OCI-M2 (cell line): ENCODE data around the gene PGAP3.

ENCODE experiments used
- DNase-seq: peaks from one replicate; lab custom pipeline; 2025; ENCODE audit not compliant: unreplicated experiment; lab: John Stamatoyannopoulos, UW

The PGAP3 gene

DNA sequence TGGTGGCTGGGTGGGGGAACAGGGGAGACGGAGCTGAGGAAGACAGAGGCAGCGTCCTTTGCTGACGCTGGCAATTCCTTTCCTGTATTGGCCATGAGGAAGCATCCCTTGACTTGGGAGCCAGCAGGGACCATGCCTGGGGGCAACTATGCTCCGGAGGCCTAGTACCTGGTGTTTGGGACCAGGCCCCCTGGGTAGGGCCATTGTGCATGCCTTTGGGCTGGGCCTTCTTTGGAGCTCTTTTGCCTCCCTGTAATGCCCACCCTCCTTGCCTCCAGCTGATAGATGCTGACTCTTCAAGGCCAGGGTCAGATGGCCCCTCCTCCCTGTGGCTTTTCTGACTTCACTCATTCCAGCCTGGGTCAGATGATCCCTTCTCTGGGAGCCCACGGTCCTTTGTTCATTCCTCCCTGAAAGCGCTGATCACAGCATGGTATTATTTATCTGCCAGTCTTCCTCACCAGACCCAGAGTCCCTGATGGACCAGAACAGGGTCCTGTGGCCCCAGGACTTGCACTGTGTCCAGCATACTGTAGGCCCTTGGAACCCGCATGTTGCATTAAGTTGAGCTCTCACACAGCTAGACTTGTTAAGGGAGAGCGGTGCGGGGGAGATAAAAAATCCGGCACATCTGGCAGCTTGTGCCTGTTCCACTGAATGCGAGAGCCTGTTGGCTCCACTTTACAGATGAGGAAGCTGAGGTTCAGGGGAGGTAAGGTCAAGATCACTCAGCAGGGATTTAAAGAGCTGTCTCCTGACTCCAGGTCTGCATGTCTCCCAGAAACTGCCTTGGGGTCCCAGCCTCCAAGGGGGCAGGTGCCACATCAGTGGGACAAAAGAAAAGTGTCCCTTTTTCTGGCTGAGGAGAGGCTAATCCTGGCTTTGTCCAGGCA, 48.0 kb downstream of the PGAP3 start:
- DNase-seq, result no peak

DNA sequence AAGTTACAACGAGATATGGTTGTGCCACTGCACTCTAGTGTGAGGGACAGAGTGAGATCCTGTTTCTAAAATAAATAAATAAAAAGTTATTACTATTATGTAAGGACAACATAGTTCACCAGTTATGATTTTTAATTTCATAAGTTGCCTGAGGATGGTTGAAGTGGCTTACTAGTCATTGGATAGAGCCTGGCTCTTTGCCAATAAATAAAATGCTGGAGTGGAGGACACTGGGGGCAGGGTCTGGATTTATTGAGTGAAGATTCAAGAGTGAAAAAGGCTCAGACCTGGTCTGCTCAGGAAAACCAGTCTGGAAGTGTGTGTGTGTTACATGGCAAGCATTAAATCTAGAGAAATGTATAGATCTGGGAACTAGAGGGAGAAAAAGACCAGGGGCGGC, 48.8 kb downstream of the PGAP3 start:
- no peak for DNase-seq

DNA sequence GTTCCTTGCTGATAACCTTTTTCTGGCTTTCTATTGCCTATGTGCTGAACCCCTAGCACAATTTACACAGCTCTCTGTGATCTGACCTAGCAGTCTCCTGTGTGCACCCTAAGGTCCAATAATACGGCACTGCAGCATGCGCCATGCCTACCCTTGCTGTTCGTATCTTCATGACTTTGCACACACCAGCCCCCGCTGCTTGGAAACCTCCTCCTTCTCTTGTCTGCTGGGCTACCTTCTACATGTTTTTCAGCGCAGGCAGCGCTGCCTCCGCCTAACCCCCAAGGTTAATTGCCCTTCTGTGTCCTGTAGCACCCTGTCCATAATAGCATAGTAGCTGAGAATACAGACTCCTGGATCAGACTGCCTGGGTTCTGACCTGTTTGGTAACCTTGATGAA, 49.5 kb downstream of the PGAP3 start:
- no peak for DNase-seq

DNA sequence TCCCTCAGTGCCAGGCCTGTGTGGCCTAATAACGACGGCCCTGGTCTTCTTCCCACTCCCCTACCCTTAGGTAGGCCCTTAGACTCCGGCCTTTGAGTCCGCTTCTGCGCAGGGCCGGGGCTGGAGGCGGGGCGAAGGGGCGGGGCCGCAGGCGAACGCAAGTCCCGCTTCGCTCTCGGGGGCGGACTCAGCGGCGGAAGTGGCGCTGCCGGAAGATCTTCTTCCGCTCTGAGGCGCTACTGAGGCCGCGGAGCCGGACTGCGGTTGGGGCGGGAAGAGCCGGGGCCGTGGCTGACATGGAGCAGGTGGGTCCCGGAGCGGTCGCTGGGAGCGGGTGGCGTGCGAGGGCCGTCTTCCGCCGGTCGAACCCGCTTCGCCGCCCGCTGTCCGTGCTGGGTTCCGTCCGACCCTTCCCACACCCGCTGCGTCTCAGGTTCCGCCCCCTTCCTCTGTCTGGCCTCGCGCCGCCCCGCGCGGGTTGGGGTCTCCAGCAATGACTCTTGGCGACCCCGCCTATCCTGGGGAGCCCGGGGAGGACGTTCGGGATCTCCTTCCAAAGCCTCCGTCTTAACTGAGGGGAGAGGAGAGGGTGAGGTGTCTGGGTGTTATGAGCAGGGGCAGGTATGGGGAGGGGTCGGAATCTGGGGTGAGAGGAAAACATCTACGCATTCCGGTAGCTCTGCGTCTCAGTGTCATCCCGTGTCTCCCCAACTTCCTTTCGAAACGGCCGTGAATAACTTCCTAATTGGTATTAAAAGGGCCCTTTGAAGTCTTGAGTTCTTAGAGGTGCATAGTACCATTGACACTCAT, 50.7 kb downstream of the PGAP3 start, which contains the start of gene STARD3:
TSS of gene STARD3 (plus strand) at position 218 of the 810 bp plus-strand sequence. CDS start 16,388 bp downstream, outside the sequence.
- no peak for DNase-seq

DNA sequence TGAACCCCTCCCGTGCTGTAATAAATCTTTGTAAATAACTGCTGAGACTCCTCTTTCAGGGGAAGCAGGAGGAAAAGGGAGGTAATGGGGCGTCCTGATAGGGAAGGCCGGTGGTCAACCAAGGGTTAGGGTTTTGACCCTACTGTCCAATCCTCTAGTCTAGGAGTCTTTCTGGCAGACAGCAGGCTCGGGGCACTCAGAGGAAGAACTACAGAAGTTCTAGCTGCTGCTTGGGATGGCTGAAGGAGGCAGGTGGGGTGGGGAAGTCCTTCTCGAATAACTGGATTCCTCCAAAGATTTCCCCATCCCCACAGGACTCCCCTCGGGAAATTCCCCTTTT, 51.3 kb downstream of the PGAP3 start:
- DNase-seq, result no peak

DNA sequence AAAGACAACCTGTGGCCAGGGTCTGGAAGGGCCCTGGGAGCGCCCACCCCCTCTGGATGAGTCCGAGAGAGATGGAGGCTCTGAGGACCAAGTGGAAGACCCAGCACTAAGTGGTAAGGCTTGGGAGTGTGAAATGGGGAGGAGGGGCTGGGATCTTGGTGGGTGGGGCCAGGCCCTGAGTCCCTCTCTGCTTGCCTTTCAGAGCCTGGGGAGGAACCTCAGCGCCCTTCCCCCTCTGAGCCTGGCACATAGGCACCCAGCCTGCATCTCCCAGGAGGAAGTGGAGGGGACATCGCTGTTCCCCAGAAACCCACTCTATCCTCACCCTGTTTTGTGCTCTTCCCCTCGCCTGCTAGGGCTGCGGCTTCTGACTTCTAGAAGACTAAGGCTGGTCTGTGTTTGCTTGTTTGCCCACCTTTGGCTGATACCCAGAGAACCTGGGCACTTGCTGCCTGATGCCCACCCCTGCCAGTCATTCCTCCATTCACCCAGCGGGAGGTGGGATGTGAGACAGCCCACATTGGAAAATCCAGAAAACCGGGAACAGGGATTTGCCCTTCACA, 52.2 kb downstream of the PGAP3 start:
- no peak for DNase-seq

DNA sequence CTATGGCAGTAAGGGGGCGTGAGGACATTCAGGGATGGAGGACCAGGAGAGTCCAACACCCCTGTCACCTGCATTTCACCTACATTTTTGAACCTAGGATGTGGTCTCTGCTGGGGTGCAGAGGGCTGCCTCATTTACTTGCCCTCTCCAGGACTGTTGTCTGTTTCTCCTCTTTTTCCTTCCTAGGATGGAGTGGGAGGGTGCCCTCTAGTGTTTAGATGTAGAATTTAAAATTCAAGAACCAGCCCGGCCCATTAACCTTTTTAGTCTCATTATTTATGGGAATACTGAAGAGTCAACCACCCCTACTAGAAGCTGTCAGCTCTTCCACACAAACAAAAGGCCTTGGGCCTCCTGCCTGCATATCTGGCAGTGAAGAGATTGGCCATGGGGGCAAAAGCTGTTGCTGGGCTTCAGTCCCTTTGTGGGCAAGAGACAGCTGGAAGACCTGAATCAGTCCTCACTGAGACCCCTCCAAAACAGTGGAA, 53.4 kb downstream of the PGAP3 start:
- no peak for DNase-seq

DNA sequence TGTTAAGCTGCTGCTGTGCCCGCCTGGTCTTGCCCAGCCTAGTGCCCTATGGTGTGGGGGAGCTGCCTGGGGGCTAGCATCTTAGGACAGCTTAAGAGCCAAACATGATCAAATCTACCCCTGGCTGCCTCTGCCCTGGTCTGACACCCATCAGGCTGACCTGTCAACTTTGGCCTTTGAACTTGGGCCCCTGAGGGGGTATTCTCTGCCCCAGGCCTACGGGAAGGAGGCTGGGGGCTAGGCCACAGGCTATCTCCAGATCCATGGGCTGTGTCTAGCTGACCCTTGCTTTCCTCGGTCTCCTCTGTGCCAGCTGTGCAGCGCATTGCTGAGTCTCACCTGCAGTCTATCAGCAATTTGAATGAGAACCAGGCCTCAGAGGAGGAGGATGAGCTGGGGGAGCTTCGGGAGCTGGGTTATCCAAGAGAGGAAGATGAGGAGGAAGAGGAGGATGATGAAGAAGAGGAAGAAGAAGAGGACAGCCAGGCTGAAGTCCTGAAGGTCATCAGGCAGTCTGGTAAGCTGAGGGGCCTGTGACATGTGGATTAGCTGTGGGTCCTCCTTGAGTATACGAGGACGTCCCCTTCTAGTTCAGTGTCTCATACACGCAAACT, 54.2 kb downstream of the PGAP3 start:
- no peak for DNase-seq

DNA sequence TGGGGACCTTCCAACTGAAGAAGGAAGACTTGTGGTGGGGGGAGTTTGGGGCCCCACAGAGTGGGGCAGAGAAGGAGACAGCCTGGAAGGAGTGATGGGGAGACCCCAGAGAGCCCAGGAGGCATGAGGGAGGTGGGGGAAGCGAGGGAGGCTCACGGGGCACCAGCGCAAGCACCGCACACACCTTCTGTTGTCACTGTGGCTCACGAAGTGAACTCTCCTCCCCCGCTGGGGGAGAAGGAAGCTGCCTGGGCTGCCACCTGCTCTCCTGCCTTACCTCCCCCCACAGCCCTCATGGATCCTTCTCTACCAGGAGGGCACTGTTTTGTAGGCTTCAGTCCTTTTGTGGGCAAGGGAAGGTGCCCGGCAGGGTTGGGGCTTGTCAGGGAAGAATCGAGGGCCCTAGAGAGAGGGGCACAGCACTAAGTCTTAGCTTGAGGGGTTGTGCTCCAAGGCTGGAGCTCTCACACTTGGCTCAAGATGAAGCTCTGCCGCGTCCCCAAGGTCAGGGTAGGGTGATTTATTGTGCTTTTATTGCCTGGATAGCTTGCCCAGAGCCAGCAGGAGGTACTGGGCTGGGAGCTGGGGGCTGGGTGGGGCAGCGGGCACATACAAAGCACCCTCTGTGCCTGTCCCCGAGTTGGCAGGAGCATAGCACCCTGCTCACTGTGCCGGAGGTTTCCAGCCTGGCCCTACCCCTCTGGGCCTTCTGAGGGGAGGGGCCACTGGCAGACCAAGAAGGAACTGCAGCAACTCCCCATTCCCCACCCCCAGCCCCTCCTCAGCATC, 55.5 kb downstream of the PGAP3 start:
- DNase-seq, result no peak

DNA sequence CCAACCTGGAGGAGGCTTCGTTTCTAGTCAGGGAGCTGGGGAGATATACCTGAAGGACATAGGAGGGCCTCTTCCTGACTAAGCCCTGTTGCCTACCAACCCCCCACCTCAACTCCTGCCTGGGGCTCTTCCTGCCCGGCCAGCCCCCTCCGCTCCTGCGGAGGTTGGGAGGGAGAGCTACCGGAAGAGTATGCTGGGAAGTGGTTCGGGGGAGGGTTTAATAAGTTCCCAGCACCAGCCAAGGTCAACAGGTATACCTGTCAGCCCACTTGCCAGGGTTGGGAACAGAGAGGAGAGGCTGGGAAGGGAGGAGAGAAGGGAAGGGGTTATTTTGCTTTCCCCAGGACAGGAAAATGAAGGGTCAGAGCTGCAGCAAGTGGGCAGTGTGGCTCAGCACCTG, 56.5 kb downstream of the PGAP3 start:
- no peak for DNase-seq

DNA sequence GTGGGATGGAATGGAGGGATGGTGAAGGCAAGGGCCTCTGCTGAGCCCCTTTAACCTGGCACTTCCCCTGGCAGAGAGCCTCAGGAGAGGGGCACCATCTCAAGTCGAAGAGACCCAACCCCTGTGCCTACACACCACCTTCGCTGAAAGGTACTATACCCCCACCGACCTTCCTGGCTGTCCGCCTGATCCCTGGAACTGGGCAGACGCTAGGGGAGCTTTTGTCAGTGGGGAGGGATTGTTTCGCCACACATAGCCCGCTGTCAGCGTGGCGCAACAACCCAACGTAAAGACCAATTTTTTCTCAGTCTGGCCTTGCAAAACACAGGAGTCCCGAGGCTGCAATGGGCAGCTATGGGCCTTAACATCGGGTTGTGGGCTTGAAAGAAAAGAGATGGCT, 58.0 kb downstream of the PGAP3 start:
- no peak for DNase-seq

DNA sequence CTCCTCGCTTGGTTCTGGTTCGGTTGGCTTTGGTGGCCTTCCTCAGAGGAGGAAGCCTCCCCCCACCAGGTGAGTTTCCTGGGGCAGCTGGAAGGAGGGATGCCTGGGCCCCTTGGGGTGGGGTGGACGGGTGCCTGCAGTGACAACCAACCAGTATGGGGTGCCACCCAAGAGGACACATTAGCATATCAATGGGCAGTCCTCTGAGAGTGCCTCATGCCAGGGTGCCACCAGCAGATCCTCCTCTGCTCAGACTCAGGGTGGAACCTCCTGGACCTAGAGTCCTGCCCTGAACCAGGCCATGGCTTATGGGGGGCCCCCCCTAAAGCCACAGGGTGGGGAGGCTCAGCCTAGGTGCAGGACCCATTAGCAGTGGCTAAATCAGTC, 58.4 kb downstream of the PGAP3 start:
- DNase-seq, result no peak

DNA sequence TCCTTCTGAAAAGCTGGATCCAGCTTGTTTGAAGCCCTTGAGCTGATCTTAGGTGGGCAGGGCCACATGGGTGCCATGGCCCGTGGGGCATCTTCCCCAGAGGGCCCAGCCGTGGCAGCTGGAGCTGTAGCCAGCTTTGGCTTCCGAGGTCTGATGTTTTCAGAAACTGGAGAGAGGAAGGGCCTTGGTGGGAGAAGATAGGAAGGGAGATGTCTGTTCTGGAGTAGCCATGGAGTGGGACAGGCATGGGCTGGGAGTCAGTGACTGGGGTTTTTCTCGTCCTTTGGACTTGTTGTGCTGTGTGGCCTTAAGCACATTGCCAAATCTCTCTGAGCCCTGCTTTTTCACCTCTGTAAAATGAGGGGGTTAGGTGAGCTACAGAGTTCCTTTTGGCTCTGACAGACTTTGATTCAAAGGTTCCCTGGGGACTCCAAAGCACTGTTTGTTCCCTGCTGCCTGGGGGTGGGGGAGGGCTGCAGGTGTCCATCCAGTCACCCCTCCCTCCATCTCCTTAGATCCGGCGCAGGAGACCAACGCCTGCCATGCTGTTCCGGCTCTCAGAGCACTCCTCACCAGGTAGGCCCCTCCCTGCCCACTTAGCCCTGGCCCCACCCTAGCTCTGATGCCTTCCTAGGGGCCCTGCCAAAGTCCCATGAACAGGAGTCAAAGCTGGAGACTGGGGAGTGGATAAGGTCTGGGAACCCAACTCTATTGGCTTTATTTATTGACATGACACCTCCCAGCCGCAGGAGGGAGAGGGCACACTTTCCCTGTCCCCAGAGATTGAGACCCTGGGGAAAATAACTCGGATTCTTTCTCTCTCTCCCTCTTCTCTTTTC, 59.0 kb downstream of the PGAP3 start:
- no peak for DNase-seq

DNA sequence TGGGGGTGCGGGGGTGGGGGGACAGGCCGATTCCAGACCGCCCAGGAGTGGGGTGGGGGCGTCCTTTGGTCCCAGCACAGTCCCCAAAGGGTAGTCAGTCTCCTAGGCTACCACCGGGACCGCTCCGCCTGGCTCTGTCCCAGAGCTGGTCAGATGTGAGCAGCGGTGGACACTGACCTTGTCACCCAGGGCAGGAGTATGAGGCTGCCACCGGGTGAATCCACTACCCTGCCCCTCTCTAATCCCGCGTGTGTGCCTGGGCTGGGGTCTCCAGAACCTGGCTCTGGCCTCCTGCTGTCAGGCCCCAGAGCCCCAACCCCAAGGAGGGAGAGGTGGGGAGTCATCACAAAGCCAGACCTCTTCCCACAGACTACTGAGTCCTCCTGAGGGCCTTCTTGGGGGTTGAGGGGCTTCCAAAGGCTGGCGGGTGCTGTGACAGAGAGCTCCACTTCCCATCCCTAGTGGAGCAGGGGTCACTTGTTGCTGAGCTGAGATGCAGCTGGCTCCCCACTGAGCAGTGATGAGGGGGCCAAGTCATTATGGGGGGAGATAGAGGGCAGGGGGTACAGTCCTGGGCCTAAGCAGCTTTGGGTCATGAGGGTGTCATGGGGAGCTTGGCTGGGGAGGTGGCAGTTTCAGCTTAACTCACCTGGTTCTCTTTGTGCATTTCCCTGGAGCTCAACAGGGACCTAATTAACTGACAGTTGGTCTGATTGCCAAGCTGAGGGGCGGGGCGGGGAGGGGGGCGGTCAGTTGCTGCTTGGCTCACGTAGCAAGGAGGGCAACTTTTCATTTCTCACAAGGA, 59.9 kb downstream of the PGAP3 start:
- DNase-seq, result no peak

DNA sequence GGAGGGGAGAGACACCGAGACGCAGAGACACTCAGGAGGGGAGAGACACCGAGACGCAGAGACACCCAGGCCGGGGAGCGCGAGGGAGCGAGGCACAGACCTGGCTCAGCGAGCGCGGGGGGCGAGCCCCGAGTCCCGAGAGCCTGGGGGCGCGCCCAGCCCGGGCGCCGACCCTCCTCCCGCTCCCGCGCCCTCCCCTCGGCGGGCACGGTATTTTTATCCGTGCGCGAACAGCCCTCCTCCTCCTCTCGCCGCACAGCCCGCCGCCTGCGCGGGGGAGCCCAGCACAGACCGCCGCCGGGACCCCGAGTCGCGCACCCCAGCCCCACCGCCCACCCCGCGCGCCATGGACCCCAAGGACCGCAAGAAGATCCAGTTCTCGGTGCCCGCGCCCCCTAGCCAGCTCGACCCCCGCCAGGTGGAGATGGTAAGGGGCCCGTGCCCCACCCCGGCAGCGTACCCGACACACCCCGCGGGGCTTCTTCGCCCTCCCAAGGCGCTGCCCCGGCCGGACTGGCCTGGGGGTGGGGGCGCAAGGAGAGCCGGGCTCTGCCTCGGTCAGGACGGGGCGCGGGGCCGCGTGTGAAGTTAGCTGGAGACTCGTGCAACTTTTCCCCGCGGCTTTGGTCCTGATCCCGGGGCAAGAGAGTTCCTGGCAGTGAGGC, 60.7 kb downstream of the PGAP3 start:
- DNase-seq, result no peak

DNA sequence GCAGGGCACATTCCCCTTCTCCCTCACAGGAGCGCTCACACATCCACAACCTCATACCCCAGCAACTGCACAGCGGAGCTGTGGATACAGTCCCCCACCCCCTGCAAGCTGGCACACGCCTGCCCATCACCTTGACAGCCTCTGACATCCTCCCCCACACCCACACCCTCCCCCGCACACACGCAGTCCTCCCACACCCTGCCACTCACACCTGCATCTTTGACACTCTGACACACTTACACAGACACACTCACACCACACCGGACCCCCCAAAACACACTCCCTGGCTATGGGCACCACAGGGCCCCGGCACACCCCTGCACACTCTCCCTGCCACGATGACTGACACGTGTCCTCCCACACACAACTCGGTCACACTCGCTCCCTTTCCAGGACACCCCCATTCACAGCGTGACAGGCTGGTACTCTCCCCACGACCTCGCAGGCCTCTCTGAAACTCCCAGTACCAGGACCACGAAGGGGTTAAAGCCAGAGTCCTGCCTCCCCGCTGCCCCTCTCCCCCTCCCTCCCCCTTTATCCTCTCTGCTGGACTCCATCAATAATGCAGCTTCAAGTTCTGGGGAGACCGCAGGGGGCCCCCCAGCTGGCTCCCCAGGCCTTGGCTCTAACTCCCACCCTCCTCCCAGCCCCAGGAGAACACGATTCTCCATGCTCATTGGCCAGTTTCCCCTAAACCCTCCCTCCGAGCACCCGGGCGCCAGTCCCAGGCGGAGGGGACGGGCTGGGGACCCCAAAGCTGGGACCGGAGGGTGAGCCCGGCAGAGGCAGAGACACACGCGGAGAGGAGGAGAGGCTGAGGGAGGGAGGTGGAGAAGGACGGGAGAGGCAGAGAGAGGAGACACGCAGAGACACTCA, 61.4 kb downstream of the PGAP3 start, which contains the start of gene PPP1R1B:
TSS of gene PPP1R1B (plus strand) at position 782 of the 876 bp plus-strand sequence. CDS start 441 bp downstream, outside the sequence.
- no peak for DNase-seq

DNA sequence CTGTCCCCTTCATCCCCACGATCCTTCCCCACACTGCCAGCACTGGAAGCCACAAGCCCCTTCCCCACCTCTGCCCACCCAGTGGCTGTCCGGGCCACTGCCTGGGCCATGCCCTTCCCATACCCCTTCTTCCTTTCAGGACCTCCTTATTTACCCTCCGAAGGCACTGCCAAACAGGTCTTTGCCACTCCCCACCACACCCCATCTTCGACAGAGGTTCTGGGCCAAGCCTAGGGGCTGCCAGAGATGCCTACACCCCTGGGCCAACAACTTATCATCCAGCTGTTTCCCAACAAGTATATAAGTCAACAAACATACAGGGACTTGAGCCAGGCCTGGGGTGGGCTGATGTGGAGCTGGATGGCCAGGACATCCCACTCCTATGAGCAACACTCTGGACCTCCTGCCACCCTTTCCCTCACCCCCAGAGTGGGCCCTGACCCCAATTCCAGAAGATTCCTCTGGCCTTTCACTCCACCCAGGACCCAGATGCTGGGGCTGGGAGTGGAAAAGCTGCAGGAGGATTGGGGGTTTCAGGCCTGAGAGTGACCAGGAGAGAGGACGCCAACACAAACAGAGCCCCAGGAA, 62.6 kb downstream of the PGAP3 start:
- no peak for DNase-seq
